HEK293 (cell line): ENCODE results near the gene SYNPO.
A peak's percentile ranks its signal among the peaks of the same experiment; 100 is the strongest.

Experiments
- CTCF ChIA-PET: fragments of 350-600 bp; formaldehyde crosslinking; extraction: SDS; loops from one replicate; lab custom pipeline; 2021; ENCODE audit warnings: antibody characterized with exemption; lab: Yijun Ruan, JAX
- POLR2A ChIA-PET: fragments of 300-600 bp; formaldehyde crosslinking; extraction: SDS; loops from one replicate; lab custom pipeline; 2020; ENCODE audit warnings: antibody characterized with exemption, inconsistent platforms; lab: Yijun Ruan, JAX
- H3K27ac ChIP-seq: fragments of 200-500 bp; sonication (Bioruptor generic); 2 replicates; pipeline ENCODE4 v1.5.1; 2014; ENCODE audit warnings: low read depth, low read length, control low read depth, inconsistent platforms; ENCODE audit errors: extremely low read depth
- H3K36me3 ChIP-seq, 2 experiments: fragments of 200-500 bp in 1 of 2; sonication (Bioruptor generic) in 1 of 2; 1 replicate in 1 of 2; 2 replicates in 1 of 2; pipeline ENCODE4 v1.5.1; 2014 to 2017; ENCODE audit warnings: inconsistent platforms in 2 of 2, low read length in 2 of 2; ENCODE audit not compliant: control insufficient read depth in 2 of 2, insufficient read depth in 1 of 2
- H3K4me1 ChIP-seq: fragments of 200-500 bp; sonication (Bioruptor generic); 2 replicates; pipeline ENCODE4 v1.5.1; 2014; ENCODE audit warnings: mild to moderate bottlenecking, low read length, inconsistent platforms; ENCODE audit not compliant: control insufficient read depth, insufficient read depth
- H3K4me3 ChIP-seq: 2 replicates; pipeline ENCODE4 v1.5.1; 2011; ENCODE audit warnings: low read depth, mild to moderate bottlenecking, control low read depth, low read length, moderate library complexity
- H3K9me3 ChIP-seq: fragments of 200-500 bp; sonication (Bioruptor generic); 2 replicates; pipeline ENCODE4 v1.5.1; 2014; ENCODE audit warnings: low read depth, low read length, inconsistent platforms; ENCODE audit not compliant: control insufficient read depth, insufficient read depth
- EGR2 ChIP-seq: fragments of 450-650 bp; formaldehyde crosslinking; IDR thresholded peaks from 2 replicates; pipeline ENCODE4 v1.5.1; 2016; ENCODE audit warnings: low read depth, missing biosample characterization, missing genetic modification characterization
- INSM2 ChIP-seq: fragments of 450-650 bp; formaldehyde crosslinking; IDR thresholded peaks from 2 replicates; pipeline ENCODE4 v1.5.1; 2016; ENCODE audit warnings: missing biosample characterization, missing genetic modification characterization
- OVOL3 ChIP-seq: fragments of 450-650 bp; formaldehyde crosslinking; IDR thresholded peaks from 2 replicates; pipeline ENCODE4 v1.5.1; 2016; ENCODE audit warnings: missing biosample characterization, missing genetic modification characterization
- TRIM28 ChIP-seq: IDR thresholded peaks from 2 replicates; pipeline ENCODE4 v1.6.1; 2011; ENCODE audit warnings: low read length, control low read depth, borderline replicate concordance
- ZFHX2 ChIP-seq: fragments of 450-650 bp; formaldehyde crosslinking; conservative IDR thresholded peaks from 2 replicates; pipeline ENCODE4 v1.5.1; 2016; ENCODE audit warnings: missing biosample characterization, missing genetic modification characterization
- ZFP37 ChIP-seq: fragments of 450-650 bp; formaldehyde crosslinking; IDR thresholded peaks from 2 replicates; pipeline ENCODE4 v1.5.1; 2016; ENCODE audit warnings: missing biosample characterization, missing genetic modification characterization
- ZIC2 ChIP-seq: fragments of 450-650 bp; formaldehyde crosslinking; IDR thresholded peaks from 2 replicates; pipeline ENCODE4 v1.5.1; 2016; ENCODE audit warnings: missing biosample characterization, missing genetic modification characterization
- ZNF112 ChIP-seq: fragments of 450-650 bp; formaldehyde crosslinking; IDR thresholded peaks from 2 replicates; pipeline ENCODE4 v1.5.0; 2017; ENCODE audit warnings: missing biosample characterization, missing genetic modification characterization
- ZNF157 ChIP-seq: fragments of 450-650 bp; formaldehyde crosslinking; IDR thresholded peaks from 2 replicates; pipeline ENCODE4 v1.5.1; 2016; ENCODE audit warnings: missing biosample characterization, missing genetic modification characterization
- ZNF555 ChIP-seq: fragments of 450-650 bp; formaldehyde crosslinking; conservative IDR thresholded peaks from 2 replicates; pipeline ENCODE4 v1.5.1; 2017; ENCODE audit warnings: missing biosample characterization, mild to moderate bottlenecking, missing genetic modification characterization, inconsistent platforms
- ZNF596 ChIP-seq: fragments of 450-650 bp; IDR thresholded peaks from 2 replicates; pipeline ENCODE4 v1.5.0; 2018; ENCODE audit warnings: missing biosample characterization, mild to moderate bottlenecking, missing genetic modification characterization, moderate library complexity
- ZNF629 ChIP-seq: fragments of 450-650 bp; formaldehyde crosslinking; IDR thresholded peaks from 2 replicates; pipeline ENCODE4 v1.5.1; 2017; ENCODE audit warnings: missing biosample characterization, missing genetic modification characterization
- ZNF664 ChIP-seq: fragments of 450-650 bp; formaldehyde crosslinking; IDR thresholded peaks from 2 replicates; pipeline ENCODE4 v1.5.1; 2016; ENCODE audit warnings: missing biosample characterization, missing genetic modification characterization
- ZNF670 ChIP-seq: fragments of 450-650 bp; formaldehyde crosslinking; IDR thresholded peaks from 2 replicates; pipeline ENCODE4 v1.5.1; 2016; ENCODE audit warnings: missing biosample characterization, missing genetic modification characterization, low read depth
- ZNF785 ChIP-seq: fragments of 450-650 bp; formaldehyde crosslinking; IDR thresholded peaks from 2 replicates; pipeline ENCODE4 v1.5.1; 2016; ENCODE audit warnings: missing biosample characterization, missing genetic modification characterization
- ZNF830 ChIP-seq: fragments of 450-650 bp; IDR thresholded peaks from 2 replicates; pipeline ENCODE4 v1.5.0; 2018; ENCODE audit warnings: missing biosample characterization, missing genetic modification characterization, low read depth, mild to moderate bottlenecking, moderate library complexity
- ZNF843 ChIP-seq: fragments of 450-650 bp; formaldehyde crosslinking; IDR thresholded peaks from 2 replicates; pipeline ENCODE4 v1.5.1; 2016; ENCODE audit warnings: missing biosample characterization, missing genetic modification characterization
- TF ChIP-seq, protein P1 (sequence below): sonication (generic); formaldehyde crosslinking; IDR thresholded peaks from 2 replicates; pipeline ENCODE4 v1.8.1; 2022; ENCODE audit warnings: mild to moderate bottlenecking, moderate library complexity, missing genetic modification reagents
- TF ChIP-seq, protein P2 (sequence below): fragments of 450-650 bp; formaldehyde crosslinking; IDR thresholded peaks from 2 replicates; pipeline ENCODE4 v1.5.1; 2017; ENCODE audit warnings: missing biosample characterization, mild to moderate bottlenecking, missing genetic modification characterization, moderate library complexity
- TF ChIP-seq, protein P3 (sequence below): fragments of 450-650 bp; formaldehyde crosslinking; optimal IDR thresholded peaks from 2 replicates; pipeline ENCODE3; 2016; ENCODE audit warnings: missing biosample characterization, mild to moderate bottlenecking, missing genetic modification characterization
- TF ChIP-seq, protein P4 (sequence below): fragments of 450-650 bp; formaldehyde crosslinking; conservative IDR thresholded peaks from 2 replicates; pipeline ENCODE4 v1.5.1; 2016; ENCODE audit warnings: low read depth, missing biosample characterization, missing genetic modification characterization

SYNPO gene

DNA sequence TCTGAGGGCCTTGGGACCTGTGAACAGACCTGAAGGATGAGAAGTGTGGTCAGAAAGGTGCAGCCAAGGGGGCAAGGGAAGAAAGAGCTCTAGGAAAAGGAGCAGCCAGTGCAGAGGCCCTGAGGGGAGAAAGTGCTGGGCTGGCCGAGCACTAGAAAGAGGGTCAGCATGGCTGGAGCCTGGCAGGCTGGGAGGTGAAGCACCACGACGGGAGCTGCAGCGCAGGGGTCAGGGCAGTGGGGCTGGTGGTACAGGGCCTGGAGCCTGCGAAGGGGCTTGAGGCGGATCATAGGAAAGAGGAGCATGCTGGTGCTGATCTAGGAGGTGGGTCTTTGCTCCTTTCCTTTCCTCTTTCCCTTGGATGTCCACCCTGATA lies 9.1 kb upstream of the SYNPO start (continued):
- TF ChIP-seq ZNF629 (no peak), ZNF785 (tag by site-specific recombination) (no peak), ZNF843 (tag by site-specific recombination) (no peak), ZNF596 (no peak), ZNF157 (tag by site-specific recombination) (no peak), INSM2 (tag by site-specific recombination) (no peak)
- TF ChIP-seq, protein P1, sequence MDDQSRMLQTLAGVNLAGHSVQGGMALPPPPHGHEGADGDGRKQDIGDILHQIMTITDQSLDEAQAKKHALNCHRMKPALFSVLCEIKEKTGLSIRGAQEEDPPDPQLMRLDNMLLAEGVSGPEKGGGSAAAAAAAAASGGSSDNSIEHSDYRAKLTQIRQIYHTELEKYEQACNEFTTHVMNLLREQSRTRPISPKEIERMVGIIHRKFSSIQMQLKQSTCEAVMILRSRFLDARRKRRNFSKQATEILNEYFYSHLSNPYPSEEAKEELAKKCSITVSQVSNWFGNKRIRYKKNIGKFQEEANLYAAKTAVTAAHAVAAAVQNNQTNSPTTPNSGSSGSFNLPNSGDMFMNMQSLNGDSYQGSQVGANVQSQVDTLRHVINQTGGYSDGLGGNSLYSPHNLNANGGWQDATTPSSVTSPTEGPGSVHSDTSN = no peak
- TF ChIP-seq, protein P2, sequence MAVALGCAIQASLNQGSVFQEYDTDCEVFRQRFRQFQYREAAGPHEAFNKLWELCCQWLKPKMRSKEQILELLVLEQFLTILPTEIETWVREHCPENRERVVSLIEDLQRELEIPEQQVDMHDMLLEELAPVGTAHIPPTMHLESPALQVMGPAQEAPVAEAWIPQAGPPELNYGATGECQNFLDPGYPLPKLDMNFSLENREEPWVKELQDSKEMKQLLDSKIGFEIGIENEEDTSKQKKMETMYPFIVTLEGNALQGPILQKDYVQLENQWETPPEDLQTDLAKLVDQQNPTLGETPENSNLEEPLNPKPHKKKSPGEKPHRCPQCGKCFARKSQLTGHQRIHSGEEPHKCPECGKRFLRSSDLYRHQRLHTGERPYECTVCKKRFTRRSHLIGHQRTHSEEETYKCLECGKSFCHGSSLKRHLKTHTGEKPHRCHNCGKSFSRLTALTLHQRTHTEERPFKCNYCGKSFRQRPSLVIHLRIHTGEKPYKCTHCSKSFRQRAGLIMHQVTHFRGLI (tag by site-specific recombination) = no peak
- TF ChIP-seq, protein P3, sequence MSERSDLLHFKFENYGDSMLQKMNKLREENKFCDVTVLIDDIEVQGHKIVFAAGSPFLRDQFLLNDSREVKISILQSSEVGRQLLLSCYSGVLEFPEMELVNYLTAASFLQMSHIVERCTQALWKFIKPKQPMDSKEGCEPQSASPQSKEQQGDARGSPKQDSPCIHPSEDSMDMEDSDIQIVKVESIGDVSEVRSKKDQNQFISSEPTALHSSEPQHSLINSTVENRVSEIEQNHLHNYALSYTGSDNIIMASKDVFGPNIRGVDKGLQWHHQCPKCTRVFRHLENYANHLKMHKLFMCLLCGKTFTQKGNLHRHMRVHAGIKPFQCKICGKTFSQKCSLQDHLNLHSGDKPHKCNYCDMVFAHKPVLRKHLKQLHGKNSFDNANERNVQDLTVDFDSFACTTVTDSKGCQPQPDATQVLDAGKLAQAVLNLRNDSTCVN (tag by site-specific recombination) = no peak

GRCh38 chr5:150632305-150633160 lies 7.9 kb upstream of the SYNPO start:
- TF ChIP-seq ZNF664 (tag by site-specific recombination) = peak; percentile 95
- TF ChIP-seq ZNF670 (tag by site-specific recombination) = no peak
- no peak for TF ChIP-seq ZNF555
- no peak for TF ChIP-seq ZFP37
- no peak for TF ChIP-seq OVOL3 (tag by site-specific recombination)
- TF ChIP-seq ZNF830 (tag by site-specific recombination) = no peak
- peak; percentile 62 for TF ChIP-seq ZFHX2
- TF ChIP-seq, protein P4, sequence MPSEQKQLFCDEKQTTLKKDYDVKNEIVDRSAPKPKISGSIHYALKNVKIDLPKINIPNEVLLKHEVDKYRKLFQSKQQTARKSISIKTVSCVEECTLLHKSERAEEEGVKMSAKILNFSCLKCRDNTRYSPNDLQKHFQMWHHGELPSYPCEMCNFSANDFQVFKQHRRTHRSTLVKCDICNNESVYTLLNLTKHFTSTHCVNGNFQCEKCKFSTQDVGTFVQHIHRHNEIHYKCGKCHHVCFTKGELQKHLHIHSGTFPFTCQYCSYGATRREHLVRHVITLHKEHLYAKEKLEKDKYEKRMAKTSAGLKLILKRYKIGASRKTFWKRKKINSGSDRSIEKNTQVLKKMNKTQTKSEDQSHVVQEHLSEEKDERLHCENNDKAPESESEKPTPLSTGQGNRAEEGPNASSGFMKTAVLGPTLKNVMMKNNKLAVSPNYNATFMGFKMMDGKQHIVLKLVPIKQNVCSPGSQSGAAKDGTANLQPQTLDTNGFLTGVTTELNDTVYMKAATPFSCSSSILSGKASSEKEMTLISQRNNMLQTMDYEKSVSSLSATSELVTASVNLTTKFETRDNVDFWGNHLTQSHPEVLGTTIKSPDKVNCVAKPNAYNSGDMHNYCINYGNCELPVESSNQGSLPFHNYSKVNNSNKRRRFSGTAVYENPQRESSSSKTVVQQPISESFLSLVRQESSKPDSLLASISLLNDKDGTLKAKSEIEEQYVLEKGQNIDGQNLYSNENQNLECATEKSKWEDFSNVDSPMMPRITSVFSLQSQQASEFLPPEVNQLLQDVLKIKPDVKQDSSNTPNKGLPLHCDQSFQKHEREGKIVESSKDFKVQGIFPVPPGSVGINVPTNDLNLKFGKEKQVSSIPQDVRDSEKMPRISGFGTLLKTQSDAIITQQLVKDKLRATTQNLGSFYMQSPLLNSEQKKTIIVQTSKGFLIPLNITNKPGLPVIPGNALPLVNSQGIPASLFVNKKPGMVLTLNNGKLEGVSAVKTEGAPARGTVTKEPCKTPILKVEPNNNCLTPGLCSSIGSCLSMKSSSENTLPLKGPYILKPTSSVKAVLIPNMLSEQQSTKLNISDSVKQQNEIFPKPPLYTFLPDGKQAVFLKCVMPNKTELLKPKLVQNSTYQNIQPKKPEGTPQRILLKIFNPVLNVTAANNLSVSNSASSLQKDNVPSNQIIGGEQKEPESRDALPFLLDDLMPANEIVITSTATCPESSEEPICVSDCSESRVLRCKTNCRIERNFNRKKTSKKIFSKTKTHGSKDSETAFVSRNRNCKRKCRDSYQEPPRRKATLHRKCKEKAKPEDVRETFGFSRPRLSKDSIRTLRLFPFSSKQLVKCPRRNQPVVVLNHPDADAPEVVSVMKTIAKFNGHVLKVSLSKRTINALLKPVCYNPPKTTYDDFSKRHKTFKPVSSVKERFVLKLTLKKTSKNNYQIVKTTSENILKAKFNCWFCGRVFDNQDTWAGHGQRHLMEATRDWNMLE (tag by site-specific recombination) = no peak
- peak; percentile 88 for TF ChIP-seq EGR2 (tag by site-specific recombination)
- TF ChIP-seq ZIC2 (tag by site-specific recombination) = 0 out of 2 replicates have a peak, but pooled peaks have one; percentile 26
- TF ChIP-seq TRIM28 = no peak
- TF ChIP-seq ZNF112 (tag by site-specific recombination) = no peak
- H3K27ac ChIP-seq = no peak overlapping the region

More at GRCh38 chr5:150632305-150633160, 7.9 kb upstream of the SYNPO start:
- H3K4me1 ChIP-seq = peaks cover 6% of the 10 kb centered on the region
- no peaks in the 10 kb centered on the region for H3K36me3 ChIP-seq
- no peak overlapping the region for H3K4me3 ChIP-seq
- ChIA-PET POLR2A (interaction anchor here (0.6 to 1.1 kb wide), 3 partner anchors 8 to 12 kb away, joined by 3 read pairs; partner anchors contain the start of gene SYNPO), CTCF (interaction anchor here (0.6 to 1.6 kb wide), 4 partner anchors 10 to 72 kb away, joined by 3 to 4 read pairs (median 4); no protein-coding TSS in a partner anchor)
- H3K9me3 ChIP-seq = no peaks in the 10 kb centered on the region
